Measurements from ENCODE around the gene RNF157. TPM values are rescaled to one million over a fixed set of nuclear protein-coding genes. Genes with fewer than 3 reads are reported as not detected.

RNF157 gene
- total RNA-seq, 1 donor from 2014 or later = 54.0 TPM

DNA sequence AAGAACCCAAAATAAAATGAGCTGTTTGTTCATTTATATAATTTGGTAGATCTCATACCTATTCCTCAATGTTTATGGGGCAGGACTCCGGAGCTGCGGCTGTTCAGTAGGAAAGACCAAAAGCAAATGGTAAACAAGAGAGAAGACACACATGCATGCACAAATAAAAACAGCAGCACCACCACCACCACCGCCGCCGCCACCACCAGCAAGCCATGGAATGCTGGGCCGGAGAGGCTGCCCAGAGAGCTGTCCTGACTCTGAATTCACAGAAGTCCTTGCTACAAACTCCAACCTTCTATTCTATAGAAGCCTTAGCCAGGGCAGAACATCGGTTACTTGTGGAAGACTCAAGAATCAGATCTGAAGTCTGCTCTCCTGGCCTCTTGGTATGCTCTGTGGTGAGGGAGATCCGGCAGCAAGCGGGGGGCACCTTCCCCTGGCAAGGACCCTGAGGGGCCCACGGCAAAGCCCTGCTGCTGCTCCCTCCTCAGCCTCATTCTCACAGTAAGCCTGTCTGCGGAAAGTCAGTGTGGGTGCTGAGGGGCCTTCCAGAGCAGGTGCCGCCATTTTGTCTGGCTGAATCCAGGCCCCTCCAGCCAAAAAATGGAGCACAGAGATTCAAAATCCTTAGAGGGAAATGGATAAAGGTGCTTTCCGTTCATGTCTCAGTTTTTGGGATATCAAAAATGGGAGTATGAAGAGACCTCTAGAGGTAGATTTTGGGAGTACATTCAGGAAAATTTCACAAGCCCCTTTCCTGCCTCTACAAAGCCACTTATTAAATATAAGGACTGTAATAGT is 92.9 kb downstream of the RNF157 start:
- H3K4me3 Mint-ChIP-seq = peak overlapping the region; percentile 69
- peaks cover 2% of the 10 kb centered on the region for H3K27me3 Mint-ChIP-seq (ENCODE audit: low read depth)
- H3K9me3 Mint-ChIP-seq = no peaks in the 10 kb centered on the region
- no peaks in the 10 kb centered on the region for H3K36me3 Mint-ChIP-seq (ENCODE audit: low read depth)
- no peak overlapping the region for H3K27ac Mint-ChIP-seq (ENCODE audit: unreplicated experiment)
- TF ChIP-seq, protein P1, sequence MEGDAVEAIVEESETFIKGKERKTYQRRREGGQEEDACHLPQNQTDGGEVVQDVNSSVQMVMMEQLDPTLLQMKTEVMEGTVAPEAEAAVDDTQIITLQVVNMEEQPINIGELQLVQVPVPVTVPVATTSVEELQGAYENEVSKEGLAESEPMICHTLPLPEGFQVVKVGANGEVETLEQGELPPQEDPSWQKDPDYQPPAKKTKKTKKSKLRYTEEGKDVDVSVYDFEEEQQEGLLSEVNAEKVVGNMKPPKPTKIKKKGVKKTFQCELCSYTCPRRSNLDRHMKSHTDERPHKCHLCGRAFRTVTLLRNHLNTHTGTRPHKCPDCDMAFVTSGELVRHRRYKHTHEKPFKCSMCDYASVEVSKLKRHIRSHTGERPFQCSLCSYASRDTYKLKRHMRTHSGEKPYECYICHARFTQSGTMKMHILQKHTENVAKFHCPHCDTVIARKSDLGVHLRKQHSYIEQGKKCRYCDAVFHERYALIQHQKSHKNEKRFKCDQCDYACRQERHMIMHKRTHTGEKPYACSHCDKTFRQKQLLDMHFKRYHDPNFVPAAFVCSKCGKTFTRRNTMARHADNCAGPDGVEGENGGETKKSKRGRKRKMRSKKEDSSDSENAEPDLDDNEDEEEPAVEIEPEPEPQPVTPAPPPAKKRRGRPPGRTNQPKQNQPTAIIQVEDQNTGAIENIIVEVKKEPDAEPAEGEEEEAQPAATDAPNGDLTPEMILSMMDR (conservative IDR thresholded peaks at IDR 0.05) = peak; percentile 65
- H3K4me1 Mint-ChIP-seq = peaks cover 13% of the 10 kb centered on the region
- no peak for DNase-seq (ENCODE audit: low read depth, low spot score)

DNA sequence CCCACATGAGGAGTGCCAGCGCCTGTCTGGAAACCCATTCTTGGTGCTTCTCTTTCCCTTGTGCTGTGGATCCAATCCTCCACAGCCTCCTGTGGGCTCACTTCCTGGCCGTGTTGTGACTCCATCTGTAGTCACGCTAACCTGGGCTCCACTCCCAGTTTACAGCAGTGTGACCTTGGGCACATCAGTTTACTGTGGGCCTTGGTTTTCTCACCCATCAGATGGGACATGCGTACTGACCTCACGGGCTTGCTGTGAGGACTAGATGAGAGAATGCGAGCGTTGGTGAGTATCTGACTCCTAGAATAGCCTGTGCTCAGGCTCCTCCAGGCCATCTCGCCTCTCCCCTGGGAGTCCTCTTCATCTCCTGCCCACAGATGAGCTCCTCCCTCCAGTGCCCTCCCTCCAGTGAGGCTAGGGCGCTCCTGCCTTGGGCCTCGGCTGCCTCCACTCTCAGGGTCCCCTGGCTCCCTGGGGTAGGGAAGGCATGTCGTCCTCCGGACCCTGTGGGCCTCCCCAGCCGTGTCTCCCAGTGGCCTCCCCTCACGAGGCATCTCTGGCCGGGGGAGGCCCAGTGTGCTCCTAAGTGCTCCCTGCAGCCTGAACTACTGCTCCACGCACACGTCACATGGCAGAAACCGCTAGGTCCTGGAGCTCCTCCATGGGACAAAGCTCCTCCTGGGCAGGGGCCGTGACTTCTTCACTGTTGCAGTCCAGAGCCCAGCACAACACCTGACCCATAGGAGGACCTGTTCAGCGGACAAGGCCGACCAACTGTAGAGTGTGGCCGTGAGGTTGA is 94.0 kb downstream of the RNF157 start:
- H3K27ac Mint-ChIP-seq (ENCODE audit: unreplicated experiment) = no peak overlapping the region
- H3K9me3 Mint-ChIP-seq = no peaks in the 10 kb centered on the region
- no peak for DNase-seq (ENCODE audit: low read depth, low spot score)
- no peak overlapping the region for H3K4me3 Mint-ChIP-seq
- H3K36me3 Mint-ChIP-seq (ENCODE audit: low read depth) = no peaks in the 10 kb centered on the region
- peaks cover 14% of the 10 kb centered on the region for H3K27me3 Mint-ChIP-seq (ENCODE audit: low read depth)
- H3K4me1 Mint-ChIP-seq = peaks cover 24% of the 10 kb centered on the region
- TF ChIP-seq, protein P1 (conservative IDR thresholded peaks at IDR 0.05) = no peak

DNA sequence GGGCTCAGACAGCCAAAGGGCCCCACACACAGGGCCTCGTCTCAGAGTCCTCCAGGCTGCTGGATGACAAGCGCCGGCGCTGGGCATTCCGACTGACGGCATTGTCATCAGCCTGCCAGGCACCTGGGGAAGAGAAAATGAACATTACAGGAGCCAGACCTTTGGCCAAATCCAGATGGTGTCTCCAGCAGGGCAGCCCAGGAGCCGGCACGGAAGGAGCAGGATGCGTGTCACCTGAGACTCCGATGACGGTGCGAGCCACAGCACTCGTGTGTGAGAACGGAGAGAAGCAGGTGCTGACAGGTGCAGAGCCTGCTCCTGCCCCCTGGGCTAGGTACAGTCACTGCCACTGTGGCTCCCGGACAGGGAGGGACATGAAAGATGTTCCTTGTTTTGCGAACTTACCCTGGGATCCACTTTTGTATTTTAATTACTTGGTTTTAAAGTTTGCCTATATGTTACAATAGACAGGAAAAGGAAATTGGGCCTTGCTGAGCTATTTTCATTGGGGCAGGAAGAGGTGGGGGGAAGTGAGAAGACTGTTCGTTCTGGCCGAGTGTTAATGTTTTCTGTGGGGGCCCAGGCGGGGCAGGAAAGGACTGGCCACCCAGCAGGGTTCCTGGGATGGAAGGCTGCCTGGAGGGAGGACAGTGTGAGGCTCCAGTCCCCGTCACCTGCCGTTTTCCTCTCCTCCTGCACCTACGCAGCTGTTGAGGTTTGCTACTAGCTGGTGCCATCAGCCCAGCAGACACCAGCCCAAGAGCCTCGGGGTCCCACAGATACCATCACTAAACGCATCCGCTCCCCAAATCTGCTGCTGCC is 94.9 kb downstream of the RNF157 start:
- no peaks in the 10 kb centered on the region for H3K36me3 Mint-ChIP-seq (ENCODE audit: low read depth)
- no peaks in the 10 kb centered on the region for H3K9me3 Mint-ChIP-seq
- no peak overlapping the region for H3K27ac Mint-ChIP-seq (ENCODE audit: unreplicated experiment)
- DNase-seq (ENCODE audit: low read depth, low spot score) = no peak
- no peak overlapping the region for H3K4me3 Mint-ChIP-seq
- TF ChIP-seq, protein P1 (conservative IDR thresholded peaks at IDR 0.05) = no peak
- peaks cover 20% of the 10 kb centered on the region for H3K27me3 Mint-ChIP-seq (ENCODE audit: low read depth)
- H3K4me1 Mint-ChIP-seq = peaks cover 30% of the 10 kb centered on the region

DNA sequence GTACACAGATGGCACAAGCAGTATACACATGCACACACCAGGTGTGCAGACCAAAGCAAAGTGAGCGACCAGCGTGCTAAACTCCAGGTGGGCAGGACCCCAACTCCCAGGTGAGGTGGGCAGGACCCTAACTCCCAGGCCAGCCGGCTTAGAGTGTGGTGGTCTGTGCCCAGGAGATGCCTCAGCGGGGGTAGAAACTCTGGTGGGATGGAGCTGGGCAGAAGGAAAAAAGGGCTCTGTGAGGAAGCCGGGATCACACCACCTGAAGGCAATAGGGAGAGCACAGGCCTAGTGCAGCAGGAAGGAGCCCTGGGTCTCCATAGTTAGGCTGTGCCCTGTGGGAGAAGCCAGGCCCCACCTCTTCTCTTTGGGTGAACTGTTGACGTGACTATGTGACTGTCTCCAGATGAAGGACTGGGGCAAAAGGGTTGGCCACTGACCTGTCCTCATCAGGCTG is 97.7 kb downstream of the RNF157 start:
- H3K4me3 Mint-ChIP-seq = peak overlapping the region; percentile 88

More for the DNA sequence above, 97.7 kb downstream of the RNF157 start:
- Mint-ChIP-seq H3K27ac (ENCODE audit: unreplicated experiment) (no peak overlapping the region), H3K36me3 (ENCODE audit: low read depth) (no peaks in the 10 kb centered on the region), H3K27me3 (ENCODE audit: low read depth) (peaks cover 43% of the 10 kb centered on the region), H3K4me1 (peaks cover 50% of the 10 kb centered on the region), H3K9me3 (no peaks in the 10 kb centered on the region)
- TF ChIP-seq, protein P1 (conservative IDR thresholded peaks at IDR 0.05) = no peak
- no peak for DNase-seq (ENCODE audit: low read depth, low spot score)
